Upper lobe of left lung (tissue), 4 donors: ENCODE data around the gene SDK1.

Source experiments
- CTCF ChIP-seq, 6 experiments: fragments of 450-650 bp in 4 of 6; fragments of 200-600 bp in 2 of 6; sonication (generic) in 2 of 6; IDR thresholded peaks; one replicate each; pipeline ENCODE4 v1.5.1; 2016 to 2019; ENCODE audit warnings: antibody characterized with exemption in 6 of 6
- EP300 ChIP-seq, 4 donors: sonication (generic); formaldehyde crosslinking; IDR thresholded peaks; one replicate each; pipeline ENCODE4 v1.5.1; 2017; ENCODE audit warnings: antibody characterized with exemption in 4 of 4, control low read depth in 2 of 4
- POLR2A ChIP-seq, 4 donors: fragments of 450-650 bp; IDR thresholded peaks; one replicate each; pipeline ENCODE4 v1.5.1; 2016 to 2017; ENCODE audit warnings: antibody characterized with exemption in 4 of 4, mild to moderate bottlenecking in 2 of 4
- POLR2AphosphoS5 ChIP-seq, 2 donors: sonication (generic); formaldehyde crosslinking; IDR thresholded peaks; one replicate each; pipeline ENCODE4 v1.5.1; 2017; ENCODE audit warnings: antibody characterized with exemption in 2 of 2

GRCh38 chr7:4154882-4155535 lies 854.0 kb downstream of the SDK1 start:
- no peak for TF ChIP-seq CTCF (IDR thresholded peaks at IDR 0.05)
- no peak for TF ChIP-seq POLR2AphosphoS5 (IDR thresholded peaks at IDR 0.05)
- TF ChIP-seq POLR2A (IDR thresholded peaks at IDR 0.05) = no peak
- no peak for TF ChIP-seq EP300 (IDR thresholded peaks at IDR 0.05)
